Activated T-cell treated with anti-CD3 and anti-CD28 coated beads, Interleukin-2, amount 50 U/mL, for 48 hours (primary cell): Measurements from ENCODE around the gene STAT5A.
"Not testable (repeated sequence)": the region's sequence is repeated elsewhere in the genome, so short reads cannot be mapped to it uniquely, and the experiment has no call there.

Source experiments
- DNase-seq, 2 experiments: peaks; one replicate each; pipeline ENCODE4 v3.0.0-alpha.2; 2020

Gene STAT5A

DNA sequence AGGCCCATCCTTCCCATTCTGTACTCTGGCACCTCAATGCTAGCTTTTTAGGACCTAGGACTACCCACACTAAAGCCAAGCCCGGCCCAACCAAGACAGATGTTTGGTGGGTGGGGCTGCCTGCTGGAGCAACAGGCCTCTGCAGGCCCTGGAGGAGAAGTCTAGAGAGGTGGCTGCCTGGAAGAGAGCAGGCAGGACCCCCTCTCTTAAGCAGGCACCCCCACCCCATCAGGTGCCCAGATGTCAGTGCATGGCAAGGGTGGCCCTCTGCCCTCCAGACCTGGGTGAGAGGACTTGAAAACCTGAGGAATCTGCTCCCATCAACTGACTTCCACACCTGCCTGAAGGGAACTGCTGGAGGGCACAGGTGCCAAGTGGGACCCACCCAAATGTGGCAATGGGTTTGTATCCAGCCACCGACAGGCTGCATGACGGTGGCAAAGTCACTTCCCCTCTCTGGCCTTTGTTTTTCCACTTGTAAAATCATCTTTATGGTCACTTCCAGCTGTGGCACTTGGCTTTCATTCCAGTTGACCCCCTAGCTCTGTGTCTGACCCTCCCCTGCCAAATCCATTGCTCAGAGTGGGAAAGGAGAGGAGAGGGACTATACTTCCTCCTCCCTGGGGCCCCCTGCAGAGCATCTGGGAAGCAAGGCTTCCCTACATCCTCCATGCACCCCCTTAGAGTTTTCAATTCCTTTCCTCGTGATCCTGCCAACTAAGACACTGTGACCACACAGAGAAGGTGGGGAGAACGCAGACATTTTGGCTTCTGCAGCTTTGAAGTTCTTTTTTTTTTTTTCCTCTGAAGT is 1.7 kb upstream of the STAT5A start:
- peak; percentile 27 to 35 for DNase-seq

GRCh38 chr17:42287305-42287976 is 857 bp upstream of the STAT5A start:
- peak; percentile 72 to 75 for DNase-seq

DNA sequence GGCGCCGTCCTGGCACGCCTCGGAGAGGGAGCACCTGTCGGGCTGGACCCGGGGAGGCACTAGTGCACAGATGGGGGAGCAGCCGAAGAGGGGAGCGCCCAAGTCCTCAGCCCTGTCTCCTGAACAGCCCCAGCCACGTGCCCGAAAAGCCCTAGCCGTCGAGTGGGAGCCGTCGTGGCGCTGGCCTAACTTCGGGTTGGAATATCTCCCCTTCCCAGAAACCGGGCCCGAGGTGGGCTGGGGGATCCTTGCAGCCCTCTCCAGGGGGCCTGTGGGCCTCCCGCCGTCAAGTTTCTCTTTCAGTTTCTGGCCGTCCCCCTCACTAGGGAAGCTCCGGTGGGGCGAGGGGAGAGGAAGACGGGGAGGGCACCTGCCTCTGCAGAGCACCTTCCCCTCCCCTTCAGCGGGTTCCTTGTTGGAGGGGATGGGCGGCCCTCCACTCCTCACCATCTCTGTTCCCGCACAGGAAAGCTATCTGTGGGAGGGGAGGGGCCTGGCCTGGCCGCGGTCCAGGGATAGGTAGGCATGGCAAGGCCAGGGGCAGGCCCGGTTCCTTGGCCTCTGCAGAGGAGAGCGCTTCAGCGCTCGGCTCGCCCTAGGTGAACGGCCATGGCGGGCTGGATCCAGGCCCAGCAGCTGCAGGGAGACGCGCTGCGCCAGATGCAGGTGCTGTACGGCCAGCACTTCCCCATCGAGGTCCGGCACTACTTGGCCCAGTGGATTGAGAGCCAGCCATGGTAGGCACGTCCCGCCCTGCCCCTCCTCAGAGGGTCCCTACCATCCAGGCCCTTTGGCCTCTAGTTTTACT is 709 bp downstream of the STAT5A start:
- peak; percentile 75 to 76 for DNase-seq

DNA sequence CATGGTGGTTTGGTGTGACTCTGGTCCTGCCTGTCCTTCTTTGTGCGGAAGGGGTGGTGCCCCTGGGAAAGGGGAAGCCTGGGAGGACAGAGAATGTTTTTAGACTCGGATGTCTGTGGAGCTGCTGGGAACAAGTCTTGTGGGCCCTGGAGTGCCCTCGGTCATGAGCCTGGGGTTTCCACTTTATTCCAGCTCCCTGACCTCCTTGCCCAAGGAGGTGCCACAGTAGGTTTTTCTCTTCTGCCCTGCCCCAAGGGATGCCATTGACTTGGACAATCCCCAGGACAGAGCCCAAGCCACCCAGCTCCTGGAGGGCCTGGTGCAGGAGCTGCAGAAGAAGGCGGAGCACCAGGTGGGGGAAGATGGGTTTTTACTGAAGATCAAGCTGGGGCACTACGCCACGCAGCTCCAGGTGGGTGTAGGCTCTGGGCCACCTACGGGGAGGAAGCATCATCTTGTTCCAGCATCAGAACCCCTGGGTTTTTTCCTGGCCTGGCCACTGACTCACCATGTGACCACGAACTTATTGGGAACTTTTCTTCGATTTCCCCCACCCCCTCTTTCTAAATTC is 1.4 kb downstream of the STAT5A start:
- peak; percentile 72 to 77 for DNase-seq

DNA sequence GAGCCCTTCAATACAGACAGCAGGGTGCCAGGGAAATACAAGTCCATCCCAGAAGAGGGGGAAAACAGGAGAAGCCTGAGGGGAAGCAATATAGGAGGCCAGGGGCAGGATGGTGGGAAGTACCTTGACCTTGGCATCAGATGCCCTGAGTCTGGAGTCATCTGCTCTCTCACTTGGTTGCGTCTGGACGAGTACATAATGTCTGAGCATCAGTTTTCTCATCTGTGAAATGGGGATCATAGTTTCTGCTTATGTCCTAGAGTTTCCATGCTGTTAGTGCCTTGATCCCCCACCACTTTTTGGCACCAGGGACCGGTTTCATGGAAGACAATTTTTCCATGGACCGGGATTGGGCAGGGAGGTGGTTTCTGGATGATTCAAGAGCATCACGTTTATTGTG is 2.3 kb downstream of the STAT5A start:
- no peak for DNase-seq

DNA sequence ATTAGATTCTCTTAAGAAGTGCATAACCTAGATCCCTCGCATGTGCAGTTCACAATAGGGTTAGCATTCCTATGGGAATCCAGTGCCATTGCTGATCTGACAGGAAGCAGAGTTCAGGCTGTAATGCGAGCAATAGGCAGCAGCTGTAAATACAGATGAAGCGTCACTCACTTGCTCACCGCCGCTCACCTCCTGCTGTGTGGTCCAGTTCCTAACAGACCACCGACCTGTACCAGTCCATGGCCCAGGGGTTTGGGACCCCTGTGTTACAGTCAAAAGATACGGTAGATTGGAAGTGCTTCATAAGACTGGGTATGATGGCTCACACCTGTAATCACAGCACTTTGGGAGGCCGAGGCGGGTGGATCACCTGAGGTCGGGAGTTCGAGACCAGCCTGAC is 2.8 kb downstream of the STAT5A start:
- DNase-seq: no peak

GRCh38 chr17:42294469-42295398 is 6.4 kb downstream of the STAT5A start:
- DNase-seq: no peak

DNA sequence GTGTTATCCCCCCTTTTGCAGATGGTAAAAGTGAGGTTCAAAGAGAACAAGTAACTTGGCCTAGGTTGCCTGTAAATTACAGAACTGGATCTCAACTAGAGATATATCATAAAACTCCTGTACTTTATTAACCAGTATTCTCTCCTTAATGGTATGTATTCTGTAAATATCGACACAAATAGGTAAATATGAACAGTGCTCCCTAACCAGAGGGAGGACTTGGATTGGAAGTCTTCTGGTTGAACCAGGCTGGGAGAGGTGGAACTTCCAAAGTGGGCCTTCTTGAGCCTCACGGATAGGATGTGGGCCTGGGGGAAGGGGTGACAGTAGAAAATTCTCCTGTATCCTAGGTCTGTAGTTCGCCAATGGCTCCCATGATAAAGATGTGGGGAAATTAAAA is 7.7 kb downstream of the STAT5A start:
- no peak for DNase-seq

DNA sequence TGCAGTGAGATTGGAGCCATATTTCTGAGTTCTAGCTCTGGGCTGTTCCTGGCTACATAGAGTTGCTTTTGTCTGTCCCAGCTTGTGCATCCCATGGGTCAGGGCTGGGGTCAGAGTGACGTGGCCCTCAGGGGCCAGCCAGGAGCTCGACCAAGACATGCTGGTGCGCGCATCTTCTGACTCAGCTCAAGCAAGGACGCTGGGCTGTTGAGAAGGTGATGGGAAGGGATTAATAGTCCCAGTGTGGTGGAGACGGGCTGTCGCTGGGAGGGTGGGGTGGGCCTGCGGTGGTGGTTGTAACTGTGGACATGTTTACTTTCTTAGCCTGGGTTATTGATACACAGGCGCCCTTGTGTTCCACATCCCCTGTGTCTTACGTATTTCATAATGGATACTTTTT is 9.5 kb downstream of the STAT5A start:
- not testable (repeated sequence) for DNase-seq

DNA sequence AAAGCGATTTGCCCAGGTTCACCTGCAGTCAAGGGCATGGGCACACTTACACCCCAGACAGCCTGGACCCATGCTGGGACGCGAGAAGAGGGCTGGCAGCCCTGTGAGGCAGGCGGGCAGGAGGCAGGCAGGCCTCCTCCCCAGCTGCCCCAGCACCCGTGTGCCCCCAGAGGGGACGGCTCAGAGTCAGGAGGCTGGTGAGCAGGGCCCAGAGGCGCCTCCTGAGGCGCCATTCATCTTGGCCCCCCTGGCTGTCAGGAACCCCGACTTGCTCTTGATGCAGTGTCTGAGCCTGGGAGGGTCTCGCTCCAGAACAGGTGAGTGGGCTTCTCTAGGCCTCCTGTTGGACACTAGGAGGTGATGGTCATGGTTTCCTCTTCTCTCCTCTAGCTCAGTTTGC is 11.1 kb downstream of the STAT5A start:
- DNase-seq: not testable (repeated sequence)

GRCh38 chr17:42299913-42300312 is 11.6 kb downstream of the STAT5A start:
- not testable (repeated sequence) for DNase-seq

GRCh38 chr17:42301022-42301421 is 12.7 kb downstream of the STAT5A start:
- DNase-seq: no peak

DNA sequence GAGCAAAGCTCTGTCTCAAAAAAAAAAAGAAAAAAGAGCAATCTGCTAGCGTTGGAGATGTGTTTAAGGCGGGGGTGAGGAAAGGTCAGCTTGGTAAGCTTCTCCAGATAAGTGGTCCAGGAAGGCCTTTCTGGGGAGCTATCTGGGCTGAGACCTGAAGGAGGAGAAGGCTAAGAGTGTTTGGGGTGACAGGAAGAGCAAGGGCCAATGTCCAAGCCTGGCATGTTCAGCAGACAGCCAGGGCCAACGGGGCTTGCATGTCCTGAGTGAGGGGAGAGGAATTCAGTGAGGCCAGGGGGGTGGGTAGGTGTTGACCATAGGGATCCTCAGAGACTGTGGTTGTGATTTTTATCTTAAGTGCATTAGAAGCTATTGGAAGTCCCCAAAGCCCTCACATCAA is 15.4 kb downstream of the STAT5A start:
- DNase-seq: no peak

GRCh38 chr17:42304187-42305030 is 16.1 kb downstream of the STAT5A start:
- no peak for DNase-seq

GRCh38 chr17:42305031-42305330 is 16.7 kb downstream of the STAT5A start:
- DNase-seq: not testable (repeated sequence)

GRCh38 chr17:42305543-42306384 is 17.5 kb downstream of the STAT5A start:
- DNase-seq: no peak

GRCh38 chr17:42306385-42306667 is 18.0 kb downstream of the STAT5A start:
- no peak for DNase-seq

DNA sequence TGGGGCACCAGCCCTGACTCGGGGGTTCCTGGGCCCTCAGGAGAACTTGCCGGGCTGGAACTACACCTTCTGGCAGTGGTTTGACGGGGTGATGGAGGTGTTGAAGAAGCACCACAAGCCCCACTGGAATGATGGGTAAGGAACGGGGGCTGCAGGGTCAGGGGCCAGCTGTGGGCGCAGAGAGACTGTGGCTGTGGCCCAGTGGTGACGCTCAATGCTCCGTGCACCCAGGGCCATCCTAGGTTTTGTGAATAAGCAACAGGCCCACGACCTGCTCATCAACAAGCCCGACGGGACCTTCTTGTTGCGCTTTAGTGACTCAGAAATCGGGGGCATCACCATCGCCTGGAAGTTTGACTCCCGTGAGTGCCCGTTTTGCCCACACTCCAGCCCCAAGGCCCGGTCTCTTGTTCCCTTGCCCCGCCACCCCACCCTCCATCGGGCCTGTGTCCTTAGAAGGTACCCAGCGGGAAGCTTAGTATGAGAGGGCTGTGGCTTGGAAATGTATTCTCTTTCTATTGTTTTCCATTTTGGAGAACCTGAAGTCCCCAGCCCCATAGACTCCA is 19.1 kb downstream of the STAT5A start:
- no peak for DNase-seq

- no peak for DNase-seq
Measured at GRCh38 chr17:42308446-42308845, 20.1 kb downstream of the STAT5A start.

- no peak for DNase-seq
Measured at GRCh38 chr17:42309142-42309541, 20.8 kb downstream of the STAT5A start.
